Mucosa of rectum (tissue), 2 donors: Measurements from ENCODE around the gene RGS6.

Source experiments
- H3K27ac ChIP-seq, 2 donors: one replicate each; pipeline ENCODE4 v1.7.0; 2013; ENCODE audit warnings: inconsistent platforms in 2 of 2, low read depth in 2 of 2, low read length in 2 of 2
- H3K27me3 ChIP-seq, 2 donors: one replicate each; pipeline ENCODE4 v1.7.0; 2013; ENCODE audit warnings: low read length in 2 of 2; ENCODE audit not compliant: control insufficient read depth in 2 of 2, insufficient read depth in 2 of 2
- H3K36me3 ChIP-seq, 2 donors: one replicate each; pipeline ENCODE4 v1.7.0; 2013; ENCODE audit warnings: low read length in 2 of 2; ENCODE audit not compliant: control insufficient read depth in 2 of 2, insufficient read depth in 2 of 2
- H3K4me1 ChIP-seq, 2 donors: one replicate each; pipeline ENCODE4 v1.7.0; 2013; ENCODE audit warnings: low read length in 2 of 2, mild to moderate bottlenecking in 1 of 2; ENCODE audit not compliant: control insufficient read depth in 2 of 2, insufficient read depth in 2 of 2
- H3K4me3 ChIP-seq, 2 donors: one replicate each; pipeline ENCODE4 v1.7.0; 2013; ENCODE audit warnings: low read length in 2 of 2
- H3K9ac ChIP-seq, 2 donors: one replicate each; pipeline ENCODE4 v1.7.0; 2013; ENCODE audit warnings: low read length in 2 of 2, low read depth in 1 of 2, mild to moderate bottlenecking in 1 of 2
- H3K9me3 ChIP-seq, 2 donors: one replicate each; pipeline ENCODE4 v1.7.0; 2013; ENCODE audit warnings: low read length in 2 of 2; ENCODE audit not compliant: control insufficient read depth in 2 of 2
- donor health status: healthy.
- donor health status: Normal muscosa, but diverticular disease.

The RGS6 gene

GRCh38 chr14:72559202-72559601 is 627.0 kb downstream of the RGS6 start:
- Histone ChIP-seq H3K9ac (no peak overlapping the region), H3K36me3 (no peaks in the 10 kb centered on the region), H3K27me3 (no peaks in the 10 kb centered on the region), H3K4me3 (no peak overlapping the region), H3K27ac (no peak overlapping the region), H3K4me1 (no peaks in the 10 kb centered on the region), H3K9me3 (no peaks in the 10 kb centered on the region)

GRCh38 chr14:72559669-72560255 is 627.5 kb downstream of the RGS6 start:
- Histone ChIP-seq H3K27ac (no peak overlapping the region), H3K4me1 (no peaks in the 10 kb centered on the region), H3K36me3 (no peaks in the 10 kb centered on the region), H3K27me3 (no peaks in the 10 kb centered on the region), H3K9ac (no peak overlapping the region), H3K4me3 (no peak overlapping the region), H3K9me3 (no peaks in the 10 kb centered on the region)

GRCh38 chr14:72560331-72560730 is 628.1 kb downstream of the RGS6 start:
- Histone ChIP-seq H3K27ac (no peak overlapping the region), H3K9ac (no peak overlapping the region), H3K4me1 (no peaks in the 10 kb centered on the region), H3K36me3 (no peaks in the 10 kb centered on the region), H3K9me3 (no peaks in the 10 kb centered on the region), H3K4me3 (no peak overlapping the region), H3K27me3 (no peaks in the 10 kb centered on the region)

GRCh38 chr14:72560889-72561493 is 628.8 kb downstream of the RGS6 start:
- H3K4me1 ChIP-seq = no peaks in the 10 kb centered on the region
- H3K27me3 ChIP-seq = no peaks in the 10 kb centered on the region
- no peak overlapping the region for H3K4me3 ChIP-seq
- H3K27ac ChIP-seq = no peak overlapping the region
- no peak overlapping the region for H3K9ac ChIP-seq
- no peaks in the 10 kb centered on the region for H3K9me3 ChIP-seq
- H3K36me3 ChIP-seq = no peaks in the 10 kb centered on the region

GRCh38 chr14:72562300-72562699 is 630.1 kb downstream of the RGS6 start:
- Histone ChIP-seq H3K9ac (no peak overlapping the region), H3K36me3 (no peaks in the 10 kb centered on the region), H3K4me3 (no peak overlapping the region), H3K27me3 (no peaks in the 10 kb centered on the region), H3K4me1 (no peaks in the 10 kb centered on the region), H3K27ac (no peak overlapping the region), H3K9me3 (no peaks in the 10 kb centered on the region)

- no peak overlapping the region for H3K27ac ChIP-seq
- no peaks in the 10 kb centered on the region for H3K36me3 ChIP-seq
- H3K4me1 ChIP-seq = no peaks in the 10 kb centered on the region
- H3K9me3 ChIP-seq = no peaks in the 10 kb centered on the region
- H3K27me3 ChIP-seq = no peaks in the 10 kb centered on the region
- no peak overlapping the region for H3K4me3 ChIP-seq
- H3K9ac ChIP-seq = no peak overlapping the region
Observed at GRCh38 chr14:72563676-72564075, 631.4 kb downstream of the RGS6 start.

GRCh38 chr14:72565149-72565559 is 632.9 kb downstream of the RGS6 start:
- Histone ChIP-seq H3K4me3 (no peak overlapping the region), H3K27ac (no peak overlapping the region), H3K27me3 (no peaks in the 10 kb centered on the region), H3K36me3 (no peaks in the 10 kb centered on the region), H3K4me1 (no peaks in the 10 kb centered on the region), H3K9me3 (no peaks in the 10 kb centered on the region), H3K9ac (no peak overlapping the region)

- Histone ChIP-seq H3K27me3 (no peaks in the 10 kb centered on the region), H3K27ac (no peak overlapping the region), H3K4me1 (no peaks in the 10 kb centered on the region), H3K9me3 (no peaks in the 10 kb centered on the region), H3K9ac (no peak overlapping the region), H3K36me3 (no peaks in the 10 kb centered on the region), H3K4me3 (no peak overlapping the region)
Observed at GRCh38 chr14:72565917-72566316, 633.7 kb downstream of the RGS6 start.

- H3K4me1 ChIP-seq = no peaks in the 10 kb centered on the region
- no peak overlapping the region for H3K9ac ChIP-seq
- H3K9me3 ChIP-seq = no peaks in the 10 kb centered on the region
- H3K36me3 ChIP-seq = no peaks in the 10 kb centered on the region
- no peak overlapping the region for H3K4me3 ChIP-seq
- no peak overlapping the region for H3K27ac ChIP-seq
- H3K27me3 ChIP-seq = no peaks in the 10 kb centered on the region
Observed at GRCh38 chr14:72567226-72567625, 635.0 kb downstream of the RGS6 start.

- H3K27me3 ChIP-seq = no peaks in the 10 kb centered on the region
- H3K36me3 ChIP-seq = no peaks in the 10 kb centered on the region
- H3K4me3 ChIP-seq = no peak overlapping the region
Observed at GRCh38 chr14:72568296-72568992, 636.2 kb downstream of the RGS6 start.

More at GRCh38 chr14:72568296-72568992, 636.2 kb downstream of the RGS6 start:
- no peaks in the 10 kb centered on the region for H3K9me3 ChIP-seq
- H3K4me1 ChIP-seq = no peaks in the 10 kb centered on the region
- no peak overlapping the region for H3K9ac ChIP-seq
- H3K27ac ChIP-seq = no peak overlapping the region
